DND-41 (cell line): ENCODE measurements around the gene FBP2.

Experiments
- ATAC-seq: fragments of 200-7000 bp; cut with Tn5 transposase; 3 replicates; pipeline ENCODE4 v1.9.1; 2021; ENCODE audit warnings: low read depth; ENCODE audit not compliant: insufficient read depth
- DNase-seq: peaks from one replicate; pipeline ENCODE4 v3.0.0-alpha.2; 2020
- H2AFZ ChIP-seq: 2 replicates; pipeline ENCODE4 v1.6.0; 2012; ENCODE audit warnings: low read depth, low read length
- H3K27ac ChIP-seq: 2 replicates; pipeline ENCODE4 v1.5.1; 2012; ENCODE audit warnings: low read length, inconsistent platforms
- H3K27me3 ChIP-seq: fragments of 200-600 bp; sonication (generic); 2 replicates; pipeline ENCODE4 v1.6.0; 2012; ENCODE audit warnings: low read length, mild to moderate bottlenecking, inconsistent platforms; ENCODE audit not compliant: insufficient read depth, poor library complexity
- H3K36me3 ChIP-seq: 2 replicates; pipeline ENCODE4 v1.5.1; 2012; ENCODE audit warnings: low read length, inconsistent platforms; ENCODE audit not compliant: insufficient read depth
- H3K4me1 ChIP-seq: 2 replicates; pipeline ENCODE4 v1.5.1; 2012; ENCODE audit warnings: mild to moderate bottlenecking, low read length; ENCODE audit not compliant: insufficient read depth
- H3K4me2 ChIP-seq: 2 replicates; pipeline ENCODE4 v1.6.0; 2012; ENCODE audit warnings: mild to moderate bottlenecking, moderate library complexity, low read length, inconsistent platforms; ENCODE audit not compliant: insufficient read depth
- H3K4me3 ChIP-seq, 2 experiments: fragments of 200-600 bp in 1 of 2; shearing (Covaris generic) in 1 of 2; 2 replicates each; pipeline ENCODE4 v1.5.1; 2012 to 2016; ENCODE audit warnings: inconsistent platforms in 2 of 2, low read length in 2 of 2, mild to moderate bottlenecking in 2 of 2, low read depth in 1 of 2, moderate library complexity in 1 of 2
- H3K79me2 ChIP-seq: 2 replicates; pipeline ENCODE4 v1.6.0; 2012; ENCODE audit warnings: low read length, inconsistent platforms; ENCODE audit not compliant: insufficient read depth
- H3K9ac ChIP-seq: 2 replicates; pipeline ENCODE4 v1.6.0; 2012; ENCODE audit warnings: low read depth, mild to moderate bottlenecking, inconsistent platforms, low read length, moderate library complexity
- H3K9me3 ChIP-seq: 2 replicates; pipeline ENCODE4 v1.5.1; 2012; ENCODE audit warnings: low read length, moderate library complexity, mild to moderate bottlenecking, inconsistent platforms; ENCODE audit not compliant: insufficient read depth, severe bottlenecking
- H4K20me1 ChIP-seq: 2 replicates; pipeline ENCODE4 v1.6.0; 2012; ENCODE audit warnings: low read length; ENCODE audit not compliant: insufficient read depth
- CTCF ChIP-seq: IDR thresholded peaks from 2 replicates; pipeline ENCODE4 v1.5.1; 2012; ENCODE audit warnings: borderline replicate concordance, low read length, moderate library complexity, mild to moderate bottlenecking; ENCODE audit not compliant: poor library complexity, severe bottlenecking; ENCODE audit errors: extremely low read depth
- EZH2 ChIP-seq: IDR thresholded peaks from 3 replicates; pipeline ENCODE4 v1.6.1; 2012; ENCODE audit warnings: borderline replicate concordance, low read depth, mild to moderate bottlenecking, moderate library complexity, low read length, inconsistent platforms; ENCODE audit not compliant: severe bottlenecking

The FBP2 gene

DNA sequence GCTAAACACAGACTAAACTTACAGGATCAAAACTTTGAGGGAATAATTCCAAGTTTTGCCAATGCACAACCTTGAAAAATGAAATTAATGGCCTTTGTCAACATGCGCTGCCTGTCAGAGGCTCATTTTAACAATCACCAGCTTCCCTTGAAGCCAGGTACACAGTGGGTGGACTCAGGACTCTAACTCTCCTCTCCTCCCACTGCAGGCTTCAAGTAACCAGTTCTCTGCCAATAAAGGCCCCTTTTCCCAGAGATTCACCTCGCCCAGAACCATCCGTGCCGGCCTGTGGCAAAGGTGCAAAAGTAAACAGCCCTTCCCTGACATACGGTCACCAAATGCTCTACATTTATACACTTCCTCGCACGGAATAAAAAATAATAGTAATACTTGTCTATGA lies 18.4 kb upstream of the FBP2 start:
- H3K4me2 ChIP-seq: no peak overlapping the region
- H3K4me1 ChIP-seq: no peaks in the 10 kb centered on the region
- H3K36me3 ChIP-seq: no peaks in the 10 kb centered on the region
- H3K79me2 ChIP-seq: no peaks in the 10 kb centered on the region
- ATAC-seq (no peak), DNase-seq (no peak)
- H3K27ac ChIP-seq: no peak overlapping the region
- no peak for TF ChIP-seq EZH2
- TF ChIP-seq CTCF: no peak
- no peak overlapping the region for H3K4me3 ChIP-seq
- H3K9me3 ChIP-seq: no peaks in the 10 kb centered on the region
- H2AFZ ChIP-seq: no peak overlapping the region
- no peaks in the 10 kb centered on the region for H4K20me1 ChIP-seq
- H3K27me3 ChIP-seq: peaks cover 10% of the 10 kb centered on the region
- no peak overlapping the region for H3K9ac ChIP-seq

GRCh38 chr9:94611638-94612068 lies 18.0 kb upstream of the FBP2 start:
- peaks cover 11% of the 10 kb centered on the region for H3K27me3 ChIP-seq
- no peaks in the 10 kb centered on the region for H3K79me2 ChIP-seq
- no peak overlapping the region for H3K27ac ChIP-seq
- DNase-seq (no peak), ATAC-seq (0 out of 3 replicates have a peak, but pooled peaks have one; percentile 17)
- H2AFZ ChIP-seq: no peak overlapping the region
- no peak for TF ChIP-seq EZH2
- no peak for TF ChIP-seq CTCF
- H3K4me3 ChIP-seq: no peak overlapping the region
- no peak overlapping the region for H3K9ac ChIP-seq
- no peaks in the 10 kb centered on the region for H3K4me1 ChIP-seq
- H3K4me2 ChIP-seq: no peak overlapping the region
- no peaks in the 10 kb centered on the region for H3K36me3 ChIP-seq
- H3K9me3 ChIP-seq: no peaks in the 10 kb centered on the region
- H4K20me1 ChIP-seq: no peaks in the 10 kb centered on the region

DNA sequence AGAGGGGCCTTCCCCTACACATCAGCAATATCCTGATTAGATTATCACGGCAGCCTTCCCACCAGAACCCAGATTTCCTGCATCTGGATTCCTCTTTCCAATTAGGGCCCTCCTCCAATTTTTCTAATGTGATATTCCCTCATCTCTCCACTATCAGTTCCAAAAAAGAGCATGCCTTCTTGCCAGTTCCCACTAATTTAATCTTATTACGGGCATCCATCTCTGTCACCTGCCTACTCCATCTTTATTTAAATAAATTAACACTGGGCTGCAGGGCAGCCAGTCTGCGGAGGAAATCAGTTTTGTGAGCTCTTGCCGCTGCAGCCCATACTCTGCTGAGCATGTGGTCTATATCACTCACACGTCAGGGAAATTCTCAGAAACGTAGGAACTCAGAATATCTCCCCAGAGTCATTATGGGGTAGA lies 16.6 kb upstream of the FBP2 start:
- Histone ChIP-seq H3K36me3 (no peaks in the 10 kb centered on the region), H3K27ac (no peak overlapping the region), H3K9ac (no peak overlapping the region), H3K27me3 (peaks cover 11% of the 10 kb centered on the region), H4K20me1 (no peaks in the 10 kb centered on the region), H3K79me2 (no peaks in the 10 kb centered on the region), H3K9me3 (no peaks in the 10 kb centered on the region), H2AFZ (no peak overlapping the region), H3K4me2 (no peak overlapping the region), H3K4me1 (no peaks in the 10 kb centered on the region), H3K4me3 (no peak overlapping the region)
- DNase-seq (no peak), ATAC-seq (no peak)
- TF ChIP-seq CTCF (no peak), EZH2 (no peak)

DNA sequence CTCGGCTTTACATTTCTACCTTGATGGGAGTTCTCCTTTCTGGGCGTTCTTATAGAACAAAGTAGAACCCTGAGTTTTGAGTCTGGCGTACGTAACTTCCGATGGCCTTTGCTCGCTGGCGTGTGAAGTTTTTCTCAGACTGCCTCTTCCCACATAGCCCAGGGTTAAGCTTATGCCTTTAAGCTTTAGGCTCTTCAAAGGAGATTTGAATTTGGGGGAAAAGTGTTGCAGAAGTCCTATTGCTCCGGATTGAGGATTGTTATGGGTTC lies 13.7 kb upstream of the FBP2 start:
- no peaks in the 10 kb centered on the region for H3K9me3 ChIP-seq
- no peak for ATAC-seq
- no peak for TF ChIP-seq EZH2

More for the DNA sequence above, 13.7 kb upstream of the FBP2 start:
- Histone ChIP-seq H3K4me1 (no peaks in the 10 kb centered on the region; the same call in 1 of the 2 replicates), H3K27ac (no peak overlapping the region), H3K79me2 (no peaks in the 10 kb centered on the region), H3K36me3 (no peaks in the 10 kb centered on the region), H3K27me3 (peaks cover 11% of the 10 kb centered on the region), H4K20me1 (no peaks in the 10 kb centered on the region), H3K9ac (no peak overlapping the region), H3K4me3 (no peak overlapping the region), H2AFZ (no peak overlapping the region), H3K4me2 (no peak overlapping the region)
- DNase-seq: no peak
